LHCN-M2 (cell line): Measurements from ENCODE around the gene MACC1. TPM values are rescaled to one million over a fixed set of nuclear protein-coding genes. Genes with fewer than 3 reads are reported as not detected.

ENCODE experiments used
- DNase-seq: peaks from one replicate; pipeline ENCODE4 v3.0.0-alpha.2; 2012; ENCODE audit warnings: low read depth
- total RNA-seq: library from RNA; depleted of rRNA; stranded (reverse); fragments of >200 nt; gene quantifications from 2 replicates; pipeline ENCODE4 v1.2.3, GENCODE V29; 2014

The MACC1 gene
- total RNA-seq, 1 experiment from 2014 or later = 0.11 TPM

DNA sequence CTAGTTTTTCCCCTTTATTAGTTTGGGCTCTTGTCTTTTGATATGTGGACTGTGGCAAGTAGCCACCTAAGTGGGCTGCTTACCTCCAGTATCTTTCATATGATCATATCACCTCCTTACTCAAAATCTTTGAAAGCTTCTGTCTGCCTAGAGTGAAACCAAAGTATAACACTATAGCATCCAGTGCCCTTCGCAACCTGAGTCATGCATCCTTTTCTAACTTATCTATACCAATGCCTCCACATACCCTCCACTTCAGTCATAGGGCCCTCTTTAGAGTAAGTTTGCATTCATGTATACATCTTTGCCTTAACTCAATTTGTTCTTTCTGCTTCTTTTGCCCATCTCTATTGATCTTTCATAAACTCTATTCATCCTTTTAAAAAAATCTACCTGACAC, 15.7 kb upstream of the MACC1 start:
- DNase-seq = no peak

GRCh38 chr7:20229646-20230500, 12.7 kb upstream of the MACC1 start:
- peak; percentile 98 for DNase-seq

GRCh38 chr7:20229081-20229480, 11.9 kb upstream of the MACC1 start:
- DNase-seq = no peak

- DNase-seq = no peak
Observed at GRCh38 chr7:20228654-20229053, 11.5 kb upstream of the MACC1 start.

- no peak for DNase-seq
Observed at GRCh38 chr7:20227291-20227795, 10.2 kb upstream of the MACC1 start.

DNA sequence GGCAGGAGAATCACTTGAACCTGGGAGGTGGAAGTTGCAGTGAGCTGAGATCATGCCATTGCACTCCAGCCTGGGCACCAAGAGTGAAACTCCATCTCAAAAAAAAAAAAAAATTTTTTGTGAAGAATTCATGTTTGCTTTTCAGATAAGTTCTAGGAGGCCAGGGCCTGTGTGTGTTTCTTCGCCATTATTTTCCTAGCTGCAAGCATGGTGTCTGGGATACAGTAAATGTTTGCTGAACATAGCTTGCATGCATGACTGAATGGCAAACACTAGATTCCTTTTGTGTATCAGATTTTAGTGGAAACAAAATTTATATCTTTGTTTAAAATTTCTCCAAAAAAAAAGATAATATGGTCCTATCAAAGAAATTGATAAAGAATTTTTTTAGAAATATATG, 9.7 kb upstream of the MACC1 start:
- DNase-seq = no peak

GRCh38 chr7:20225384-20225783, 8.2 kb upstream of the MACC1 start:
- DNase-seq = no peak

- DNase-seq = no peak
Observed at GRCh38 chr7:20224025-20224424, 6.8 kb upstream of the MACC1 start.

DNA sequence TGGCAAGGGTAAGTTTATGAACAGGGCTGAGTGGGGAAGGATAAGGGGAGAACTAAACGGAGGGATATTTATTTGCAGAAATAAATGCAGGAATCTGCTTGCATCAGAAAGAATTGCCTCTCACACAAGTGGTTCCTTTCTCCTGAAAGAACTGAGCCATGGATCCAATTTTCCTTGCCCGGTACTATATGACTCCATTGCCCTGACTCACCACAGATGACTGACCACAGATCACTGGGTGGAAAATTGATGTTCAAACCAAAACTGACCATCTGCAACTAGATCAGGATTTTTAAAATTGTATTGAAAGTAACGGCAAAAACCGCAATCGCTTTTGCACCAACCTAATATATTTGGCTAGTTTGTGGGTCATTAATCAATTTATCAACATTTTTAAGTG, 6.2 kb upstream of the MACC1 start:
- DNase-seq = peak; percentile 70

- no peak for DNase-seq
Observed at GRCh38 chr7:20222219-20222828, 5.1 kb upstream of the MACC1 start.

GRCh38 chr7:20220921-20221547, 3.9 kb upstream of the MACC1 start:
- peak; percentile 98 for DNase-seq

- no peak for DNase-seq
Observed at GRCh38 chr7:20220293-20220761, 3.1 kb upstream of the MACC1 start.

DNA sequence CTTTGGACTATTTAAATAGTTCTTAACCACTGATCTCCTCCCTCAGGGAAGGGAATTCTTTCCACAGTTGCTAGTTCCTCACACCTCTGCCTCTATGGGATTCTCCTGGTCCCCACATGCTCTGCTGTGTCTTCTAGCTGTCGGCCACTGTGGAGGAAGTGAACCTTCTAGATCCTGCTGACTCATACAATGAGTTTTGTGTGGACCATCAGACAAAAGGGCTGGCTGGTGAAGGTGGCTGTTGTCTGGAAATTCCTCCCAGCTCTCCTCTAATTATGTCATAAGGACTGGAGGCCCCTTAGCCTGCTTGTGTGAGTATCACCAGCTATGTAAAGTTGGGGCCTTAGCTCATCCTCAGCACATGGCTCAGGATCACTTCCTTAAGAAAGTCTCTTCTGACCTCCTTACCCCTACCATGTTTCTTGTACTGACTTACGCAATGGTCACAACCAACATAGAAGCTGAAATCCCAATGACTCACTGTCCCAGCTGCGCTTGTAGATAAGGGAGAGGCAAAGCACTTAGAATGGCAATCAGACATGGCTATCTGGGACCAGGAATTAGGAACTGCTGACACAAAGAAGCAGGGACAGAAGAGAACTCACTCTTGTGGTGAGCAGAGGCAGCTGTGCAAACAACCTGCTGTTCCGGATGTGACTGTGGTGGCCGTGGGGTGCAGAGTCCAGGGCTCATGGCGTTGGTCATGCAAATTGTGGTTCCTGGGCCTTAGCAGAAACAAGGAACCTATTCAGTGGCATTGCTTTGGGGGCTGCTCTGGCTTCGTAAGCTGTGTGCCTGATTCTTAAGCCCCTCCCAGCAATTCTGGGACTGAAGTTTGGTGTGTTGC, 2.5 kb upstream of the MACC1 start:
- DNase-seq = peak; percentile 100

- DNase-seq = no peak
Observed at GRCh38 chr7:20219062-20219445, 1.9 kb upstream of the MACC1 start.

DNA sequence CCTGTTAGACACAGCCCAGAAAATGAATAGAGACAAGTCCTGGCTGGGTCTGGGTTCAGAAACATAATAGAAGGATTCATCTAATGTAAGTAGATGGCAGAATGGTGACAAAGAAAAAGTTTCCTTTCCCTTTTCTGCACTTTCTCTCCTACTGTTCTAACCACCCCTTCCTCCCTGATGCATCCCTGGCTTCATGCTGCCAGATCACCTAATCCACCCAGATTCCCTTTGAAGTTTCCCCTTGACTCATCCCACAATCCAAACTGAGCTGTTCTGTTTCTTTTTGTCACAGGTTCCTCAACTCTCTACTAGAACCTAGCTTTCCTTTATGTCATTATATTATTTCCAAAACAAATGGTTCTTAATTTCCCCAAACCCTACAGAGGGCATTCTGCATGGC, 1.1 kb upstream of the MACC1 start:
- peak; percentile 54 for DNase-seq

DNA sequence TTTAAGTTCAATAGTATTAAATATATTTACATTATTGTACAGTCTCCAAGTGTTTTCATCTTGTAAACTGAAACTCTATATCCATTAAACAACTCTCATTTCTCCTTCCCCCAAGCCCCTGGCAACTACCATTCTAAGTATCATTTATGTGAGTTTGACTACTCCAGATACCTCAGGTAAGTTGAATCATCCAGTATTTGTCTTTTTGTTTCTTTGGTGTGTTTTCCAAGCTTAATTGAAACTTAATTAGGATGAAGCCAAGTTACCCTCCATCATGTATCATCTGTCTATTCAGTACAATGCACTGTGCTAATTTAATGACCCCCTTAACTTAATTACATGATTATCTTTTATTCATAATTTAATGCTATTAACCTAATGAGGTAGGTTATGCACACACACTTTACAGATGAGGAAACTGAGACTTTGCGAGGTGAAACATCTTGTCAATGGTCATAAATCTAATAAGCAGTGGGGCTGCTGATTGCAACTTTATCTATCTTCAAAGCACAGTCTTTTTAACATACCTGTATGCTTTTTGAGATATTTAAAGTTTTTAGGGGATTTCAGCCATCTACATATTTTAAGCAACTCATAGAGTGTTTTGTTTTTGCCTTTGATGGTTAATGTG, 663 bp downstream of the MACC1 start:
- no peak for DNase-seq

DNA sequence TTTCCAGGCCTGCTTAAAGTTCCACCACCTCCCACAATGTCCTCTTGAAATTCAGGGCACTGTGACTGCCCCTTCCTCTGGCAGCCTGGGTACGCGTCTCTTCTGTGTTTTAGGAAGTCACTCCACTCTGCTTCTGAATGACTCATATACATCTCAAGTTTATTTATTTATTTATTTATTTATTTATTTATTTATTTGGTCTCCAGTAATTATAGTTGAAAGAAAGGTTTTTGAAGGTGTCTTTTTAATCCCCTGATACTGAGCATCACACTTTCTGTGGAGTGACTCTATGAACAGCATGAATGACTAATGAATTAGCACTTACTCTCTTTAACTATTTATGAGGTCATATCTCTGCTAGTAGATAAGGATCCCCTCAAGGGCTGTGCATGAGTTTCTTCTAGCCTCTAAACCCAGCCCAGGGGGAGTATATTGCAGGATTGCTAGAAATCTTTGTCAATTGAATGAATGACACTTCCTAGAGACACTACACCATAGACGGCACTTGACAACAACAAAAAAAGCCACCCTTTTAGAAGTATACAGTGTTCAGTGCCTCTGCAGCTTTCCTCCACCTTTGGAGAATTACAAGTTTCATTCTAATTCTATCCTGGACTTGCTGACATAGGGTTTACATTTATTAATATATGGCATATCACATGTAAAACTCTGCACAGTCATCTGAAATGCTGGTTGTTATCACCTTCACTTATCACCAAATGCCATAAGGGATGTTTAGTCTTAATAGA, 2.1 kb downstream of the MACC1 start:
- no peak for DNase-seq

DNA sequence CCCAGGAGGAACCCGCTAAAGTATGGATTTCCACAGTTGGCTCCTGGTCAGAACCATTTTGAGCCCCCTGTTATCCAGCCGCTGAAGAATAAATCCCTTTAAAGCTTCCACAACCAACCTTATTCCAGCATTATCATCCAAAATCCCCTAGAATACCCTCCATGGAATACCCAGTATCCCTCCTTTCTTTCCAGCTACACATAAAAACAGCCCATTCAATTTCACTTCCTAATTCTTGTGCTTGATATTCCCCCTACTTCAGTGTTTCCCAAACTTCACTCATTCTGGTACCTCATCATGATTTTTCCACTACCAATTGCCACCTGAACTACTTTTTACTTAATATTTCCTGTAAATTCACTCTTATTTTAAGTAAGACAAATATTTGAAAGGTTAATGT, 3.1 kb downstream of the MACC1 start:
- no peak for DNase-seq

DNA sequence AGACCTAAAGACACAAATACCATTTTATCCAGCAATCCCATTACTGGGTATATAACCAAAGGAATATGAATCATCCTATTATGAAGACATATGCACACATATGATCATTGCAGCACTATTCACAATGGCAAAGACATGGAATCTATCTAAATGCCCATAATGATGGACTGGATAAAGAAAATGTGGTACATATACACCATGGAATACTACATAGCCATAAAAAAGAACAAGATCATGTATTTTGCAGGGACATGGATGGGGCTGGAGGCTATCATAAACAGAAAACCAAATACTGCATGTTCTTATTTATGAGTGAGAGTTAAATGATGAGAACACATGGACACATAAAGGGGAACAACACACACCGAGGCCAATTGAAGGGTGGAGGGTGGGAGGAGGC, 3.8 kb downstream of the MACC1 start:
- DNase-seq = no peak

- DNase-seq = no peak
Observed at GRCh38 chr7:20211376-20211775, 5.8 kb downstream of the MACC1 start.
